K562 (cell line): ENCODE data around the gene LY6G5B. TPM values are rescaled to one million over a fixed set of nuclear protein-coding genes. Genes with fewer than 3 reads are reported as not detected.

Experiments
- ATAC-seq: fragments of 200-7000 bp; cut with Tn5 transposase; 3 replicates; pipeline ENCODE4 v1.9.1; 2020; ENCODE audit warnings: moderate library complexity
- BruUV-seq: library from RNA; stranded (reverse); fragments of 400-500 nt; replicated peaks from 2 replicates; lab custom pipeline; 2021; lab: Mats Ljungman, UMichigan
- CTCF ChIA-PET: fragments of 300-600 bp; formaldehyde crosslinking; extraction: SDS; loops from one replicate; lab custom pipeline; 2021; ENCODE audit warnings: low intra/inter-chr PET ratio; lab: Yijun Ruan, JAX
- POLR2A ChIA-PET: fragments of 300-600, 350-650 bp; sonication (Branson Sonifier 250); formaldehyde crosslinking; extraction: SDS; loops from one replicate; lab custom pipeline; 2021; ENCODE audit warnings: antibody characterized with exemption, inconsistent platforms; lab: Yijun Ruan, JAX
- DNase-seq, 4 experiments: peaks; one replicate each; pipeline versions ENCODE4 v3.0.0 to v3.0.0-alpha.2; 2011 to 2018; ENCODE audit warnings: low spot score in 3 of 4, mixed read lengths in 3 of 4; ENCODE audit errors: extremely low read depth in 1 of 4
- FAIRE-seq: peaks from 2 replicates; lab custom pipeline; 2011; peaks lifted over from hg19 to GRCh38; lab: Jason Lieb, UNC
- H2AFZ ChIP-seq: 2 replicates; pipeline ENCODE4 v1.6.0; 2011; ENCODE audit warnings: low read depth, low read length, control low read depth, inconsistent platforms
- H3K27ac ChIP-seq: fragments of 200-600 bp; 3 replicates; pipeline ENCODE4 v1.8.0; 2011; ENCODE audit warnings: low read depth, mild to moderate bottlenecking, control low read depth, inconsistent platforms, low read length, moderate library complexity, mixed read lengths; ENCODE audit errors: extremely low read depth
- H3K27me3 ChIP-seq, 2 experiments: fragments of 300-600 bp in 1 of 2; 2 replicates in 1 of 2; 3 replicates in 1 of 2; pipeline versions ENCODE4 v1.6.0 to v1.8.0; 2011; ENCODE audit warnings: inconsistent platforms in 2 of 2, low read length in 2 of 2, mild to moderate bottlenecking in 1 of 2, mixed read lengths in 1 of 2, moderate library complexity in 1 of 2; ENCODE audit not compliant: control insufficient read depth in 2 of 2, insufficient read depth in 2 of 2
- H3K36me3 ChIP-seq: fragments of 300-600 bp; 3 replicates; pipeline ENCODE4 v1.8.0; 2011; ENCODE audit warnings: mild to moderate bottlenecking, low read length, inconsistent platforms; ENCODE audit not compliant: control insufficient read depth, insufficient read depth
- H3K4me1 ChIP-seq, 2 experiments: fragments of 200-600 bp in 1 of 2; replicated peaks in 1 of 2; 2 replicates in 1 of 2; 3 replicates in 1 of 2; pipeline versions ENCODE4 v1.5.1 to v1.8.0; 2011; ENCODE audit warnings: inconsistent platforms in 2 of 2, low read length in 2 of 2, mild to moderate bottlenecking in 1 of 2, mixed read lengths in 1 of 2, moderate library complexity in 1 of 2; ENCODE audit not compliant: control insufficient read depth in 2 of 2, insufficient read depth in 2 of 2
- H3K4me2 ChIP-seq: 2 replicates; pipeline ENCODE4 v1.6.1; 2011; ENCODE audit warnings: low read length, control low read depth, inconsistent platforms, mixed read lengths; ENCODE audit not compliant: insufficient read depth
- H3K4me3 ChIP-seq: fragments of 200-600 bp; sonication (generic), shearing (Covaris generic); 2 replicates; pipeline ENCODE4 v1.5.1; 2016; ENCODE audit warnings: control low read depth, inconsistent platforms
- H3K79me2 ChIP-seq: fragments of 200-600 bp; 3 replicates; pipeline ENCODE4 v1.8.0; 2011; ENCODE audit warnings: low read length, inconsistent platforms; ENCODE audit not compliant: control insufficient read depth, insufficient read depth
- H3K9ac ChIP-seq, 2 experiments: 2 replicates each; pipeline versions ENCODE4 v1.6.0 to v1.6.1; 2011; ENCODE audit warnings: low read depth in 2 of 2, low read length in 2 of 2, control low read depth in 1 of 2, inconsistent platforms in 1 of 2, mild to moderate bottlenecking in 1 of 2, mixed read lengths in 1 of 2; ENCODE audit not compliant: insufficient read depth in 1 of 2
- H3K9me1 ChIP-seq: one replicate; pipeline ENCODE4 v1.6.0; 2011; ENCODE audit warnings: inconsistent platforms, mild to moderate bottlenecking, low read length, moderate library complexity; ENCODE audit not compliant: control insufficient read depth, insufficient read depth
- H3K9me3 ChIP-seq: replicated peaks from 2 replicates; pipeline ENCODE4 v1.5.1; 2011; ENCODE audit warnings: low read depth, low read length, inconsistent platforms; ENCODE audit not compliant: control insufficient read depth, insufficient read depth
- H4K20me1 ChIP-seq: replicated peaks from 2 replicates; pipeline ENCODE4 v1.6.1; 2011; ENCODE audit warnings: low read length, inconsistent platforms, mixed read lengths; ENCODE audit not compliant: control insufficient read depth, insufficient read depth
- CGGBP1 ChIP-seq: fragments of 250-450 bp; sonication (Bioruptor Pico); IDR thresholded peaks from 2 replicates; pipeline ENCODE4 v1.9.0; 2021; ENCODE audit warnings: mild to moderate bottlenecking
- CREB1 ChIP-seq, 2 experiments: sonication (generic) in 1 of 2; formaldehyde crosslinking in 1 of 2; IDR thresholded peaks; 2 replicates each; pipeline versions ENCODE4 v1.6.1 to v1.8.0; 2012 to 2022; ENCODE audit warnings: inconsistent platforms in 1 of 2, mild to moderate bottlenecking in 1 of 2, missing genetic modification reagents in 1 of 2, moderate library complexity in 1 of 2
- ELK1 ChIP-seq: sonication (generic); formaldehyde crosslinking; IDR thresholded peaks from 2 replicates; pipeline ENCODE4 v1.8.1; 2022; ENCODE audit warnings: missing genetic modification reagents
- HDGF ChIP-seq: fragments of 450-650 bp; IDR thresholded peaks from 2 replicates; pipeline ENCODE4 v1.6.1; 2016
- HLTF ChIP-seq: fragments of 450-650 bp; IDR thresholded peaks from 2 replicates; pipeline ENCODE4 v1.6.1; 2016
- MYNN ChIP-seq, 2 experiments: sonication (generic); formaldehyde crosslinking in 1 of 2; IDR thresholded peaks; 2 replicates each; pipeline versions ENCODE4 v1.5.0 to v1.6.1; 2016 to 2020; ENCODE audit warnings: antibody characterized with exemption in 1 of 2, missing genetic modification reagents in 1 of 2
- RAD51 ChIP-seq: fragments of 450-650 bp; IDR thresholded peaks from 2 replicates; pipeline ENCODE4 v1.7.1; 2016; ENCODE audit warnings: low read depth, mild to moderate bottlenecking, borderline replicate concordance
- SP2 ChIP-seq: IDR thresholded peaks from 2 replicates; pipeline ENCODE4 v1.6.1; 2011; ENCODE audit warnings: mild to moderate bottlenecking, low read depth, low read length, moderate library complexity; ENCODE audit not compliant: poor library complexity, severe bottlenecking; ENCODE audit errors: extremely low read depth
- SREBF1 ChIP-seq: fragments of 150-350 bp; IDR thresholded peaks from 2 replicates; pipeline ENCODE4 v1.6.1; 2014; ENCODE audit warnings: antibody characterized with exemption, low read depth, low read length, borderline replicate concordance
- TGIF2 ChIP-seq: sonication (generic); formaldehyde crosslinking; IDR thresholded peaks from 2 replicates; pipeline ENCODE4 v1.8.1; 2022; ENCODE audit warnings: mild to moderate bottlenecking, missing genetic modification reagents, moderate library complexity
- THAP12 ChIP-seq: fragments of 250-450 bp; sonication (Bioruptor Pico); IDR thresholded peaks from 2 replicates; pipeline ENCODE4 v1.9.0; 2021; ENCODE audit warnings: mild to moderate bottlenecking, inconsistent platforms
- ZFPM2 ChIP-seq: fragments of 250-450 bp; sonication (Bioruptor Pico); IDR thresholded peaks from 2 replicates; pipeline ENCODE4 v1.5.1; 2022; ENCODE audit warnings: mild to moderate bottlenecking
- ZNF146 ChIP-seq: IDR thresholded peaks from one replicate; pipeline ENCODE4 v1.6.1; 2018; ENCODE audit warnings: missing compliant biosample characterization; ENCODE audit not compliant: unreplicated experiment
- WGBS: fragments of 100-300 bp; shearing (Covaris generic); methylation state at CpG from one replicate; pipeline ENCODE4 v1.1.6; 2016; ENCODE audit warnings: low coverage, mixed read lengths; ENCODE audit not compliant: insufficient coverage; ENCODE audit errors: missing lambda C conversion rate; 5-methylcytosine and 5-hydroxymethylcytosine counted together
- in situ Hi-C: fragments of 300-500 bp; cut with MboI; formaldehyde crosslinking; loops from 4 replicates; pipeline ENCODE4 v1.15.0; 2018; ENCODE audit warnings: inconsistent platforms, mixed read lengths
- intact Hi-C: fragments of 100-400 bp; cut with micrococcal nuclease; formaldehyde crosslinking; loops from 2 replicates; pipeline ENCODE4 v1.14.2; 2022
- polyA plus RNA-seq, 8 experiments: library from polyadenylated mRNA; depleted of rRNA in 4 of 8; stranded (reverse) in 5 of 8; unstranded in 3 of 8; fragments of >200 nt; fragmentation: Nextera tagmentation in 2 of 8; fragmentation: Illumina TruSeq in 1 of 8; extraction: Ambion mirVana in 2 of 8; extraction: Trizol in 1 of 8; gene quantifications; 2 replicates each; pipeline versions ENCODE4 v1.2.1 to v1.2.3, GENCODE V29; 2011 to 2014; ENCODE audit warnings: inconsistent platforms in 1 of 8, missing spikeins in 1 of 8
- total RNA-seq, 7 experiments: library from RNA; depleted of rRNA in 6 of 7; stranded (reverse); fragments of >200 nt in 6 of 7; fragmentation: Illumina TruSeq in 2 of 7; extraction: Trizol in 2 of 7; gene quantifications; 2 replicates each; pipeline versions ENCODE4 v1.2.1 to v1.2.3, GENCODE V29; 2011 to 2021; ENCODE audit warnings: low replicate concordance in 1 of 7

Gene LY6G5B
- total and polyA plus RNA-seq, 9 of the 15 experiments (the other 6 are each of a cell fraction or from before 2014, with no cell fraction given): 6.0 to 27.0 (median 7.5) TPM

GRCh38 chr6:31697555-31697954 is 27.8 kb downstream of the LY6G5B start (continued):
- TF ChIP-seq HLTF: no peak

- FAIRE-seq: no peak
- in situ Hi-C loops: no loop called here
- Histone ChIP-seq H3K27ac (peak overlapping the region; percentile 14; the same call in 1 of the 3 replicates), H3K4me2 (peak overlapping the region; percentile 87), H3K27me3 (no peaks in the 10 kb centered on the region), H3K36me3 (peaks cover 54% of the 10 kb centered on the region), H3K4me3 (no peak overlapping the region), H3K9me1 (peaks cover 5% of the 10 kb centered on the region), H4K20me1 (no peaks in the 10 kb centered on the region; the same call in 1 of the 2 replicates), H3K9me3 (no peaks in the 10 kb centered on the region), H2AFZ (no peak overlapping the region), H3K79me2 (peaks cover 54% of the 10 kb centered on the region), H3K9ac (peak overlapping the region; percentile 32 to 93; a peak in 2 of 4 replicates), H3K4me1 (peaks cover 15 to 22% of the 10 kb centered on the region in 2 experiments)
- ChIA-PET CTCF (no interaction called here), POLR2A (interaction anchor here (0.6 to 9.7 kb wide), 6 partner anchors 9 to 38 kb away, joined by 3 to 158 read pairs (median 11); partner anchors contain the start of genes CSNK2B, GPANK1 and MSH5)
- BruUV-seq: no TSS peak
- ATAC-seq: no peak
- WGBS: 73% methylated on average over 5 of the region's 5 CpGs
- intact Hi-C loops: no loop called here
- DNase-seq: no peak
- TF ChIP-seq SREBF1 (0 out of 2 replicates have a peak, but pooled peaks have one; percentile 23), CGGBP1 (no peak), CREB1 (IDR thresholded peaks at IDR 0.05) (no peak), CREB1 (CRISPR knock-in tag; IDR thresholded peaks at IDR 0.05) (no peak), ELK1 (CRISPR knock-in tag) (0 out of 2 replicates have a peak, but pooled peaks have one; percentile 61), TGIF2 (CRISPR knock-in tag) (no peak), ZNF146 (CRISPR knock-in tag) (no peak), THAP12 (CRISPR knock-in tag) (0 out of 2 replicates have a peak, but pooled peaks have one; percentile 17), ZFPM2 (no peak), MYNN (IDR thresholded peaks at IDR 0.05) (no peak), MYNN (CRISPR knock-in tag; IDR thresholded peaks at IDR 0.05) (no peak), SP2 (peak; percentile 13), HDGF (peak; percentile 93), RAD51 (no peak)
These were observed 31.1 kb downstream of the LY6G5B start for GRCh38 chr6:31700740-31701401.
